ENCODE measurements around the gene CYP4F12. TPM values are rescaled to one million over a fixed set of nuclear protein-coding genes. Genes with fewer than 3 reads are reported as not detected.

CYP4F12 gene
- total RNA-seq, 1 experiment from 2014 or later, result not detected

DNA sequence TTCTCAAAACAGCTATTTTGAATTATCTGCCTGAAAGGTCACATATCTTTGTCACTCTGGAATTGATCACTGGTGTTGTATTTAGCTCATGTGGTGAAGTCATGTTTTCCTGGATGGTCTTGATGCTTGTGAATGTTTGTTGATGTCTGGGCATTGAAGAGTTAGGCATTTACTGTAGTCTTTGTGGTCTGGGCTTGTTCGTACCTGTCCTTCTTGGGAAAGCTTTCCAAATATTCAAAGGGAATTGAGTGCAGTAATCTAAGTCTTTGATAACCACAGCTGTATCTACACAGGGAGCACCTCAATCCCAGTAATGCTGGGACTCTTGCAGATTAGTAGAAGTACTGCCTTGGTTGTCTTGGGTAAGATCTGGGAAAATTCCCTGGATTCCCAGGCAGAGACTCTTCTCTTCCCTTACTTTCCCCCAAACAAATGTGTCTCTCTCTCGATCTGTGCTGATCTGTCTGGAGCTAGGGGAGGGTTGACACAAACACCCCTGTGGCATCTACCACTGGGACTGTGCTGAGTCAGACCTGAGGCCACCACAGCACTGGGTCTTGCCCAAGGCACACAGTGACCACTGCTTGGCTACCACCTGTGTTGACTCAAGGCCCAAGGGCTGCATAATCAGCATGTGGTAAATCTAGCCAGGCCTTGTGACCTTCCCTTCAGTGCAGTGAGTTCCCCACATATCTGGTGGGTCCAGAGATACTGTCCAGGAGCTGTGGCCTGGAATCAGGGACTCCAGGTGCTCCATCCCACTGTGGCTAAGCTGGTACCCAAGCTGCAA is 37.7 kb upstream of the CYP4F12 start:
- no peak for DNase-seq
- no peaks in the 10 kb centered on the region for H3K9me2 ChIP-seq (replicated peaks; ENCODE audit: insufficient read depth, low read length)
- no peaks in the 10 kb centered on the region for H3K9me3 ChIP-seq (ENCODE audit: low read length)
- no peak overlapping the region for H2AFZ ChIP-seq (ENCODE audit: low read length)
- no peaks in the 10 kb centered on the region for H4K20me1 ChIP-seq (ENCODE audit: insufficient read depth, low read depth, low read length)
- no peak overlapping the region for H3K27ac ChIP-seq (ENCODE audit: low read length)
- H3K27me3 ChIP-seq (ENCODE audit: low read length), result no peaks in the 10 kb centered on the region
- H3K79me2 ChIP-seq (ENCODE audit: low read length), result no peaks in the 10 kb centered on the region
- H3K4me1 ChIP-seq (ENCODE audit: low read length), result no peaks in the 10 kb centered on the region
- H3K4me3 ChIP-seq (ENCODE audit: low read length), result no peak overlapping the region
- no peak overlapping the region for H3K4me2 ChIP-seq (ENCODE audit: low read depth, low read length, poor library complexity, severe bottlenecking)
- H3K36me3 ChIP-seq (ENCODE audit: insufficient read depth, low read length), result no peaks in the 10 kb centered on the region
- H3K9ac ChIP-seq (ENCODE audit: low read length), result no peak overlapping the region

DNA sequence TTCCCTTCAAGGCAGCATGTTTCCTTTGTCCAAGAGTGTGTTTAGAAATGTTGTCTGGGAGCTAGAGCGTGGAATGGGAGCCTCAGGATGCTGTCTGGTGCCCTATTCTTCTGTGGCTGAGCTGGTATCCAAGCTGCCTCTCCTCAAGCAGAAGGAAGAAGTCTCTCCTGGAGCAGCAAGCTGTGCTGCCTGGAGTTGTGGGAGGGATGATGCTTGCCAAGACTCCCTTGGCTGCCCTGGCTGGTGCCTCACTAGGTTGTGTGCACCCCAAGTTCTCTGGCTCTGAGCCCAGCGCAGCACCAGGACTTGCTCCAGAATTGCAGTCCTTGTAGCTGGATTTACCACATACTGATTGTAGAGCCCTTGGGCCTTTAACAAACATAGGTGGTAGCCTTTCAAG is 36.9 kb upstream of the CYP4F12 start:
- H3K4me3 ChIP-seq (ENCODE audit: low read length), result no peak overlapping the region
- DNase-seq, result no peak
- no peaks in the 10 kb centered on the region for H3K9me3 ChIP-seq (ENCODE audit: low read length)
- H3K27me3 ChIP-seq (ENCODE audit: low read length), result no peaks in the 10 kb centered on the region
- H3K4me1 ChIP-seq (ENCODE audit: low read length), result no peaks in the 10 kb centered on the region
- no peak overlapping the region for H2AFZ ChIP-seq (ENCODE audit: low read length)
- no peaks in the 10 kb centered on the region for H3K79me2 ChIP-seq (ENCODE audit: low read length)
- no peaks in the 10 kb centered on the region for H4K20me1 ChIP-seq (ENCODE audit: insufficient read depth, low read depth, low read length)
- H3K36me3 ChIP-seq (ENCODE audit: insufficient read depth, low read length), result no peaks in the 10 kb centered on the region
- no peak overlapping the region for H3K9ac ChIP-seq (ENCODE audit: low read length)
- no peak overlapping the region for H3K4me2 ChIP-seq (ENCODE audit: low read depth, low read length, poor library complexity, severe bottlenecking)
- no peak overlapping the region for H3K27ac ChIP-seq (ENCODE audit: low read length)
- H3K9me2 ChIP-seq (replicated peaks; ENCODE audit: insufficient read depth, low read length), result no peaks in the 10 kb centered on the region

DNA sequence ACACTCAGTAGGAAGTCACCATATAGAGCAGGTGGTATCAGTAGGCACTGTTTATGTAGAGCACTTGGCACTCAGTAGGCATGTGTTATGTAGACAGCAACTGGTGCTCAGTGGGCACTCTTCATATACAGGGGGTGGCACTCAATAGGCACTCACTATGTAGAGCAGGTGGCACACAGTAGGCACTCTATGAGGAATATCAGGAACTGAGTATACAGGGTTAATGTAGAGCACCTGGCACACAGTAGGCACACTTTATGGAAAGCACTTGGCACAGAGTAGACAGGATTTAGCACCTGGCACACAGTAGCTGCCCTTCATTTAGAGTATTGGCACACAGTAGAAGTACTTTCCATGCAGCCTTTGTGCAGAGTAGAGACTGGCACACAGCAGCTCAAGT is 33.3 kb upstream of the CYP4F12 start:
- no peaks in the 10 kb centered on the region for H3K4me1 ChIP-seq (ENCODE audit: low read length)
- H4K20me1 ChIP-seq (ENCODE audit: insufficient read depth, low read depth, low read length), result no peaks in the 10 kb centered on the region
- H2AFZ ChIP-seq (ENCODE audit: low read length), result no peak overlapping the region
- H3K79me2 ChIP-seq (ENCODE audit: low read length), result no peaks in the 10 kb centered on the region
- H3K9me2 ChIP-seq (replicated peaks; ENCODE audit: insufficient read depth, low read length), result no peaks in the 10 kb centered on the region
- no peak for DNase-seq
- no peak overlapping the region for H3K4me3 ChIP-seq (ENCODE audit: low read length)
- no peaks in the 10 kb centered on the region for H3K9me3 ChIP-seq (ENCODE audit: low read length)
- H3K27me3 ChIP-seq (ENCODE audit: low read length), result no peaks in the 10 kb centered on the region
- no peak overlapping the region for H3K4me2 ChIP-seq (ENCODE audit: low read depth, low read length, poor library complexity, severe bottlenecking)
- H3K9ac ChIP-seq (ENCODE audit: low read length), result no peak overlapping the region
- H3K36me3 ChIP-seq (ENCODE audit: insufficient read depth, low read length), result no peaks in the 10 kb centered on the region
- H3K27ac ChIP-seq (ENCODE audit: low read length), result no peak overlapping the region

DNA sequence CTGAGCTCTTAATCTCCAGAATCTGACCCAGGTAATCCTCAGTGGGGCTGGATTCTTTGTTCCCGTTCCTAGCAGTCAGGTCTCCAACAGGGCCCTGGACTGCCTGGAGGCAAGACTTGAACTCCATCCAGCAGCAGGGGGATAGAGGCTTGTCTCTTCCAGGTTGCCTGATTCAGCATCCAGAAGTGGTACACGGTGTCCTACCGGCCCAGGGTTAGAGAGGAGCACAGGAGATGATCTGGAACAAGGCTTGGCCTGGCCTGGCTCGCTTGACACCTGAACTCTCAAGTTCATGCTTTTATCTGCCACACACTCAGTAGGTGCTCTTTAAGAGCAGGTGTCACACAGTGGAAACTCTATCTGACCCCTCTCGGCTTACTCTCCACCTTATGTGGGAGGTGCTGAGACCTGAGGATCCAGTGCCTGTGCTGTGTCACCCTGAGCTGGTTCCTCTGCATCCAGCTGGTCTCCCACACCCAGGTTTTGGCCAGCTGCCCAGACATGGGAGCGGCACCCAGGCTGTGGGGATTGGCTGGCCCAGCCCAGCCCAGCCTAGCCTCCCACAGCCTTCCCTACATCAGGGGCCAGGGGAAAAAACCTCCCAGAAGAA is 32.5 kb upstream of the CYP4F12 start, which contains the start of gene CYP4F3:
Gene CYP4F3 (plus strand): TSS at position 604 of the 610 bp plus-strand sequence. CDS start 519 bp downstream, outside the sequence.
- H3K9ac ChIP-seq (ENCODE audit: low read length), result no peak within 1 kb of the TSS
- H3K79me2 ChIP-seq (ENCODE audit: low read length), result no peaks in the 10 kb centered on the region
- no peaks in the 10 kb centered on the region for H3K36me3 ChIP-seq (ENCODE audit: insufficient read depth, low read length)
- H3K4me1 ChIP-seq (ENCODE audit: low read length), result no peaks in the 10 kb centered on the region
- H3K4me2 ChIP-seq (ENCODE audit: low read depth, low read length, poor library complexity, severe bottlenecking), result no peak within 1 kb of the TSS
- H3K4me3 ChIP-seq (ENCODE audit: low read length), result no peak within 1 kb of the TSS
- no peak within 1 kb of the TSS for H2AFZ ChIP-seq (ENCODE audit: low read length)
- no peak within 1 kb of the TSS for H3K27ac ChIP-seq (ENCODE audit: low read length)
- no peaks in the 10 kb centered on the region for H3K9me2 ChIP-seq (replicated peaks; ENCODE audit: insufficient read depth, low read length)
- no peaks in the 10 kb centered on the region for H4K20me1 ChIP-seq (ENCODE audit: insufficient read depth, low read depth, low read length)
- DNase-seq, result no peak
- no peaks in the 10 kb centered on the region for H3K27me3 ChIP-seq (ENCODE audit: low read length)
- no peaks in the 10 kb centered on the region for H3K9me3 ChIP-seq (ENCODE audit: low read length)

DNA sequence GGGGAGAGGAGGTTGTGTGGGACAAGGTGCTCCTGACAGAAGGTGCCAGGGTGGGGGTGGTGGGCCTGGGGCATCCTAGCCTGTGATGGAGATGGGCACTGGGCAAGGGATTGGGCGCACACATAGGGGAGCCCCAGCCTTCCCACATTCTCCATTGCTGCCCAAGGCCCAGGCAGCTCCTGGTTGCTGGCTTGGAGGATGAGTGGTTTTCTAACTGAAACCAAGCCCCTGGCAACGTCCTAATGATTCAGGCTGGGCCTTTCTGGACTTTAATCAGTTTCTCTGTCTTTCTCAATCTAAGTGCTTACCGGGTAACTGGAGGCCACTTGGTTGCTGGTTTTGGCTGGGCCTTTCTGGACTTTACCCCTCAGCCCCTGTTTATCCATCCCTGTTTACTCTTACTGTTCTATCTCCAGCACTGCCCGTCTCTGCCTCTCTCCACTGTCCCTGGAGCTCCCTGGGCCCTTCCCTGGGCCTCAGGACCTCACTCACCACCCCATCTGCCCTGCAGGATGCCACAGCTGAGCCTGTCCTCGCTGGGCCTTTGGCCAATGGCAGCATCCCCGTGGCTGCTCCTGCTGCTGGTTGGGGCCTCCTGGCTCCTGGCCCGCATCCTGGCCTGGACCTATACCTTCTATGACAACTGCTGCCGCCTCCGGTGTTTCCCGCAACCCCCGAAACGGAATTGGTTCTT is 31.8 kb upstream of the CYP4F12 start:
- H3K4me2 ChIP-seq (ENCODE audit: low read depth, low read length, poor library complexity, severe bottlenecking), result no peak overlapping the region
- H3K36me3 ChIP-seq (ENCODE audit: insufficient read depth, low read length), result no peaks in the 10 kb centered on the region
- no peak overlapping the region for H3K9ac ChIP-seq (ENCODE audit: low read length)

DNA sequence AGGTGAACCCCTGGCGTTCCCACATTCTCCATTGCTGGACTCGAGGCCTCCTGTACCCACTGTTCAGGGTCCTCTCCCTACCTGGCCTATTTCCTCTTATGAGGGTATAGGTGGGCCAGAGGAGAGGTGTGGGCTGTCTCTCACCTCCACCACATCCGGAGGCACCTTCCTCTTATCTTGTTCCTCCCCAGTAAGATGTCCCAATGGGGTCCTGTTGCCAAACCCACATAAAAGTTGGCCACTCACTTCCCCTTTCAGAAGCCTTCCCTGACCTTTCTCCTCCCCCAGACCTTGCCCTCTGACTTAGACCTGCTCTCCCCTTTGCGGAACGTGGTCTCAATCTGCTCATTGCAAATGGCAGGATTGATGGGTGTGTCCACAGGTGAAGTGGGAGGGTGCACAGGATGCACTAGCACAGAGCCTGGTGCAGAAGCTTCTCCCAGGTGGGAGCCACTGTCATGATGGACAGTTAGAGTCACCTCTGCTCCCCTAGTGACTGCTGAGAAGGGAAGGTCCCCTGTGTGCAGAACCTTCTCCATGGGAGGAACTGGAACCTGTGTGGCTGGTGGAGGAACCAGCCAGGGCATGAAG is 30.9 kb upstream of the CYP4F12 start:
- H4K20me1 ChIP-seq (ENCODE audit: insufficient read depth, low read depth, low read length), result no peaks in the 10 kb centered on the region
- H3K4me3 ChIP-seq (ENCODE audit: low read length), result no peak overlapping the region
- H3K9ac ChIP-seq (ENCODE audit: low read length), result no peak overlapping the region
- H3K36me3 ChIP-seq (ENCODE audit: insufficient read depth, low read length), result no peaks in the 10 kb centered on the region
- no peak overlapping the region for H2AFZ ChIP-seq (ENCODE audit: low read length)
- H3K27me3 ChIP-seq (ENCODE audit: low read length), result no peaks in the 10 kb centered on the region
- H3K4me2 ChIP-seq (ENCODE audit: low read depth, low read length, poor library complexity, severe bottlenecking), result no peak overlapping the region
- no peak overlapping the region for H3K27ac ChIP-seq (ENCODE audit: low read length)
- H3K79me2 ChIP-seq (ENCODE audit: low read length), result no peaks in the 10 kb centered on the region
- no peak for DNase-seq
- H3K4me1 ChIP-seq (ENCODE audit: low read length), result no peaks in the 10 kb centered on the region
- no peaks in the 10 kb centered on the region for H3K9me2 ChIP-seq (replicated peaks; ENCODE audit: insufficient read depth, low read length)
- H3K9me3 ChIP-seq (ENCODE audit: low read length), result no peaks in the 10 kb centered on the region

More for the DNA sequence above, 31.8 kb upstream of the CYP4F12 start:
- Histone ChIP-seq H3K4me1 (ENCODE audit: low read length) (no peaks in the 10 kb centered on the region), H3K9me2 (replicated peaks; ENCODE audit: insufficient read depth, low read length) (no peaks in the 10 kb centered on the region), H3K79me2 (ENCODE audit: low read length) (no peaks in the 10 kb centered on the region), H4K20me1 (ENCODE audit: insufficient read depth, low read depth, low read length) (no peaks in the 10 kb centered on the region), H2AFZ (ENCODE audit: low read length) (no peak overlapping the region), H3K4me3 (ENCODE audit: low read length) (no peak overlapping the region), H3K27me3 (ENCODE audit: low read length) (no peaks in the 10 kb centered on the region), H3K9me3 (ENCODE audit: low read length) (no peaks in the 10 kb centered on the region), H3K27ac (ENCODE audit: low read length) (no peak overlapping the region)
- no peak for DNase-seq

DNA sequence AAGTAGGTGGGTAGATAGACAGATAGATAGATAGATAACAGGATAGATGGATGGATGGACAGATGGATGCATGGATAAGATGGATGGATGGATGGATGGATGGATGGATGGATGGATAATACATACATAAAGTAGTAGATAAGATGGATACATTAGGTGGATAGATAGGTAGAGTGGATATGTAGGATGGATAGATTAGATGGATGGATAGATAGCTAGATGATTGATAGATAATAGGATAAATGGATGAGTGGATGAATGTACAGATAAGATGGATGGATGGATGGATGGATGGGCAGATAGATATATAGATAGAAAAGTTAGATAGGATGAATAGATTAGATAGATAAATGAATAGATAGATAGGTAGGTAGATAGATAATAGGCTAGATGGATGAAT is 30.1 kb upstream of the CYP4F12 start:
- no peaks in the 10 kb centered on the region for H3K9me3 ChIP-seq (ENCODE audit: low read length)
- no peaks in the 10 kb centered on the region for H3K36me3 ChIP-seq (ENCODE audit: insufficient read depth, low read length)
- no peak for DNase-seq
- no peaks in the 10 kb centered on the region for H3K27me3 ChIP-seq (ENCODE audit: low read length)
- H3K4me1 ChIP-seq (ENCODE audit: low read length), result no peaks in the 10 kb centered on the region
- no peak overlapping the region for H3K4me2 ChIP-seq (ENCODE audit: low read depth, low read length, poor library complexity, severe bottlenecking)
- H3K4me3 ChIP-seq (ENCODE audit: low read length), result no peak overlapping the region
- H4K20me1 ChIP-seq (ENCODE audit: insufficient read depth, low read depth, low read length), result no peaks in the 10 kb centered on the region
- H3K79me2 ChIP-seq (ENCODE audit: low read length), result no peaks in the 10 kb centered on the region
- no peak overlapping the region for H2AFZ ChIP-seq (ENCODE audit: low read length)
- H3K9ac ChIP-seq (ENCODE audit: low read length), result no peak overlapping the region
- no peaks in the 10 kb centered on the region for H3K9me2 ChIP-seq (replicated peaks; ENCODE audit: insufficient read depth, low read length)
- no peak overlapping the region for H3K27ac ChIP-seq (ENCODE audit: low read length)

DNA sequence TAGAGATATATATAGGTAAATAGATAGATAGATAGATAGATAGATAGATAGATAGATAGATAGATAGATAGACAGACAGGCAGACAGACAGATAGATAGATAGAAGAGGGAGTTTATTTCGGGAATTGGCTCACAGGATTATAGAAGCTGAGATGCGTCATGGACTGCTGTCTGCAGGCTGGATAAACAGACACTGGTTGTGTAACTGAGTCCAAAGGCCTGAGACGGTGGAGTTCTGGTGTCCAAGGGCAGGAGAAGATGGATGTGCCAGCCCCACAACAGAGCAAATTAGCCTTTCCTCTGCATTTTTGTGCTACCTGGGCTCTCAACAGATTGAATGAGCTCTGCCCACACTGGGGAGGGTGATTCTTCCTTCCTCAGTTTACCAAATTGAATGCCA is 29.5 kb upstream of the CYP4F12 start:
- Histone ChIP-seq H3K27me3 (ENCODE audit: low read length) (no peaks in the 10 kb centered on the region), H3K4me2 (ENCODE audit: low read depth, low read length, poor library complexity, severe bottlenecking) (no peak overlapping the region)
- DNase-seq, result no peak

More for the DNA sequence above, 29.5 kb upstream of the CYP4F12 start:
- no peaks in the 10 kb centered on the region for H3K9me3 ChIP-seq (ENCODE audit: low read length)
- H2AFZ ChIP-seq (ENCODE audit: low read length), result no peak overlapping the region
- H3K79me2 ChIP-seq (ENCODE audit: low read length), result no peaks in the 10 kb centered on the region
- no peak overlapping the region for H3K27ac ChIP-seq (ENCODE audit: low read length)
- H3K9me2 ChIP-seq (replicated peaks; ENCODE audit: insufficient read depth, low read length), result no peaks in the 10 kb centered on the region
- H4K20me1 ChIP-seq (ENCODE audit: insufficient read depth, low read depth, low read length), result no peaks in the 10 kb centered on the region
- no peak overlapping the region for H3K9ac ChIP-seq (ENCODE audit: low read length)
- H3K4me3 ChIP-seq (ENCODE audit: low read length), result no peak overlapping the region
- no peaks in the 10 kb centered on the region for H3K4me1 ChIP-seq (ENCODE audit: low read length)
- H3K36me3 ChIP-seq (ENCODE audit: insufficient read depth, low read length), result no peaks in the 10 kb centered on the region

All from Karpas-422 (cell line).